Adrenal gland (tissue), 12 donors: ENCODE measurements around the gene RETN. TPM values are rescaled to one million over a fixed set of nuclear protein-coding genes. Genes with fewer than 3 reads are reported as not detected.

ENCODE experiments used
- DNase-seq, 7 donors: peaks; one replicate each; pipeline ENCODE4 v3.0.0-alpha.2; 2019 to 2020
- H3K27ac ChIP-seq, 5 donors: fragments of 200-600 bp; sonication (generic) in 4 of 5; 1 replicate in 3 of 5; 2 replicates in 2 of 5; pipeline versions ENCODE4 v1.5.1 to v1.8.0; 2016 to 2020; ENCODE audit warnings: mild to moderate bottlenecking in 1 of 5
- H3K27me3 ChIP-seq: fragments of 200-600 bp; 2 replicates; pipeline ENCODE4 v1.8.0; 2021
- H3K36me3 ChIP-seq, 2 donors: fragments of 200-600 bp; replicated peaks in 1 of 2; 1 replicate in 1 of 2; 2 replicates in 1 of 2; pipeline versions ENCODE4 v1.5.1 to v1.8.0; 2018 to 2022
- H3K4me1 ChIP-seq, 2 donors: fragments of 200-600 bp; replicated peaks in 1 of 2; 1 replicate in 1 of 2; 2 replicates in 1 of 2; pipeline versions ENCODE4 v1.5.1 to v1.8.0; 2018 to 2021
- H3K4me3 ChIP-seq, 4 donors: fragments of 200-600 bp; sonication (generic) in 3 of 4; one replicate each; pipeline ENCODE4 v1.5.1; 2016 to 2018
- H3K9me3 ChIP-seq, 3 donors: fragments of 200-600 bp; sonication (generic) in 1 of 3; replicated peaks in 1 of 3; 1 replicate in 2 of 3; 2 replicates in 1 of 3; pipeline versions ENCODE4 v1.5.1 to v1.8.0; 2016 to 2021
- POLR2A ChIP-seq, 2 donors: fragments of 450-650 bp; IDR thresholded peaks; one replicate each; pipeline ENCODE4 v1.6.1; 2017; ENCODE audit warnings: antibody characterized with exemption in 2 of 2, mild to moderate bottlenecking in 2 of 2, moderate library complexity in 1 of 2
- WGBS, 4 donors: extraction: QIAGEN DNeasy Blood & Tissue Kit in 2 of 4; methylation state at CpG; one replicate each; pipeline versions ENCODE4 v1.1.5 to v1.1.7; 2013 to 2017; 5-methylcytosine and 5-hydroxymethylcytosine counted together
- intact Hi-C, 2 donors: fragments of 100-400 bp; cut with DNase I; formaldehyde crosslinking; loops; one replicate each; pipeline versions ENCODE4 v1.14.1 to v1.15.0; 2022 to 2023
- polyA plus RNA-seq, 3 donors: library from polyadenylated mRNA; stranded (reverse); fragments of 200-250 nt in 2 of 3; fragments of 350-450 nt in 1 of 3; fragmentation: Illumina TruSeq in 1 of 3; extraction: RNeasy Lipid Tissue Mini Kit (QIAGEN cat#74804) in 1 of 3; gene quantifications; one replicate each; pipeline ENCODE4 v1.2.3, GENCODE V29; 2013 to 2014
- total RNA-seq, 9 donors: library from RNA; depleted of rRNA in 4 of 9; stranded (reverse); fragments of >200 nt in 4 of 9; fragments of 120-200 nt in 1 of 9; fragmentation: NEBNext Ultra II Directional in 1 of 9; extraction: Animal tissue kit (Norgen Biotek cat#: 25700) in 1 of 9; gene quantifications; one replicate each; pipeline versions ENCODE4 v1.1.0 to v1.2.4, GENCODE V29; 2013 to 2023
- TF ChIP-seq, protein P1 (sequence below), 6 experiments: fragments of 450-650 bp in 4 of 6; fragments of 200-600 bp in 2 of 6; sonication (generic) in 1 of 6; IDR thresholded peaks; 1 replicate in 5 of 6; 2 replicates in 1 of 6; pipeline versions ENCODE4 v1.5.1 to v1.8.0; 2016 to 2021; ENCODE audit warnings: antibody characterized with exemption in 6 of 6, mild to moderate bottlenecking in 2 of 6, moderate library complexity in 1 of 6
- donor health status: healthy with polysubstance abuse.
- donor health status: Bipolar disorder and iron deficiency.
- donor health status: DM: yes; HTN: yes; CAD: no.
- donor health status: DM: no; HTN: no; CAD: no.
- donor health status: DM: no; HTN: no; CAD: no.
- donor health status: DM: yes; HTN: yes; CAD: no.

The RETN gene
- total and polyA plus RNA-seq, 12 donors, result 0.54 to 42.9 (median 0.78) TPM; not detected in 5

DNA sequence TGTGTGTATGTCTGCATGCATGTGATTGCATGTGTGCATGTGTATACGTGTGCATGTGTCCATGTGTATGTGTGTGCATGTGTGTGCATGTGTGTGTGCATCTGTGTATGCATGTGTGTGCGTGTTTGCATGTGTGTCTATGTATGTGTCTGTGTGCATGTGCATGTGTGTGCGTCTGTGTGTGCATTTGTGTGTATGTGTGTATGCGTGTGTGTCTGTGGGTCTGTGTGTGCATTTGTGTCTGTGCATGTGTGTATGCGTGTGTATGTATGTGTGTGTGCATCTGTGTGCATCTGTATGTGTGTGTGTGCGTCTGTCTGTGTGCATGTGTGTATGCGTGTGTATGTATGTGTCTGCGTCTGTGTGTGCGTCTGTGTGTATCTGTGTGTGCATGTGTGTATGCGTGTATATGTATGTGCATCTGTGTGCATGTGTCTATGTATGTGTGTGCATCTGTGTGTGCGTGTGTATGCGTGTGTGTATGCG is 28.9 kb upstream of the RETN start:
- intact Hi-C loops, result no loop called here
- peaks cover 3% of the 10 kb centered on the region in 2 donors for H3K4me1 ChIP-seq
- 89 to 97% (median 94%) methylated on average over 13 of the region's 13 CpGs for WGBS, 4 donors
- H3K36me3 ChIP-seq, result no peaks in the 10 kb centered on the region
- no peak overlapping the region for H3K4me3 ChIP-seq
- H3K27me3 ChIP-seq, result no peaks in the 10 kb centered on the region
- no peaks in the 10 kb centered on the region for H3K9me3 ChIP-seq
- no peak for TF ChIP-seq POLR2A (IDR thresholded peaks at IDR 0.05)
- TF ChIP-seq, protein P1, sequence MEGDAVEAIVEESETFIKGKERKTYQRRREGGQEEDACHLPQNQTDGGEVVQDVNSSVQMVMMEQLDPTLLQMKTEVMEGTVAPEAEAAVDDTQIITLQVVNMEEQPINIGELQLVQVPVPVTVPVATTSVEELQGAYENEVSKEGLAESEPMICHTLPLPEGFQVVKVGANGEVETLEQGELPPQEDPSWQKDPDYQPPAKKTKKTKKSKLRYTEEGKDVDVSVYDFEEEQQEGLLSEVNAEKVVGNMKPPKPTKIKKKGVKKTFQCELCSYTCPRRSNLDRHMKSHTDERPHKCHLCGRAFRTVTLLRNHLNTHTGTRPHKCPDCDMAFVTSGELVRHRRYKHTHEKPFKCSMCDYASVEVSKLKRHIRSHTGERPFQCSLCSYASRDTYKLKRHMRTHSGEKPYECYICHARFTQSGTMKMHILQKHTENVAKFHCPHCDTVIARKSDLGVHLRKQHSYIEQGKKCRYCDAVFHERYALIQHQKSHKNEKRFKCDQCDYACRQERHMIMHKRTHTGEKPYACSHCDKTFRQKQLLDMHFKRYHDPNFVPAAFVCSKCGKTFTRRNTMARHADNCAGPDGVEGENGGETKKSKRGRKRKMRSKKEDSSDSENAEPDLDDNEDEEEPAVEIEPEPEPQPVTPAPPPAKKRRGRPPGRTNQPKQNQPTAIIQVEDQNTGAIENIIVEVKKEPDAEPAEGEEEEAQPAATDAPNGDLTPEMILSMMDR (IDR thresholded peaks at IDR 0.05), result no peak
- no peak overlapping the region for H3K27ac ChIP-seq
- DNase-seq, result no peak

DNA sequence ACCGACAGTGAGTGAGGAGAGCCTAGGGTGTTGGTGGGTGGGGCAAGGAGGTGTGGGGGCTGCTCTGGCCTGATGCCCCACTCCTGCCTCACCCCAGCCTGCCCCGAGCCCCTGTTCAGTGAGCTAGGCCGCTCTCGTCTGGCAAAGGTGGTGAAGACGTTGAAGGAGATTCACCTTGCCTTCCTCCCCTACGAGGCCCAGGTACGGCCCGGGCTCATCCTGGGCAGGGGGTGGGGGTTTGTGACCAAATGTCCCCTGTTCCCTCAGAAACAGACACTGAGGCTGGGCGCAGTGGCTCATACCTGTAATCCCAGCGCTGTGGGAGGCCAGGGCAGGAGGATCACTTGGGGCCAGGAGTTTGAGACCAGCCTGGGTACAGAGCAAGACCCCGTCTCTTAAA is 28.0 kb upstream of the RETN start:
- H3K27me3 ChIP-seq, result no peaks in the 10 kb centered on the region
- no peaks in the 10 kb centered on the region for H3K36me3 ChIP-seq
- no peak overlapping the region for H3K4me3 ChIP-seq
- TF ChIP-seq, protein P1 (IDR thresholded peaks at IDR 0.05), result no peak
- TF ChIP-seq POLR2A (IDR thresholded peaks at IDR 0.05), result no peak
- no peak overlapping the region for H3K27ac ChIP-seq
- H3K9me3 ChIP-seq, result no peaks in the 10 kb centered on the region
- peaks cover 3% of the 10 kb centered on the region in 2 donors for H3K4me1 ChIP-seq
- intact Hi-C loops, result no loop called here
- DNase-seq, result no peak
- 88 to 99% (median 92%) methylated on average over 6 to 11 of the region's 11 CpGs for WGBS, 4 donors

DNA sequence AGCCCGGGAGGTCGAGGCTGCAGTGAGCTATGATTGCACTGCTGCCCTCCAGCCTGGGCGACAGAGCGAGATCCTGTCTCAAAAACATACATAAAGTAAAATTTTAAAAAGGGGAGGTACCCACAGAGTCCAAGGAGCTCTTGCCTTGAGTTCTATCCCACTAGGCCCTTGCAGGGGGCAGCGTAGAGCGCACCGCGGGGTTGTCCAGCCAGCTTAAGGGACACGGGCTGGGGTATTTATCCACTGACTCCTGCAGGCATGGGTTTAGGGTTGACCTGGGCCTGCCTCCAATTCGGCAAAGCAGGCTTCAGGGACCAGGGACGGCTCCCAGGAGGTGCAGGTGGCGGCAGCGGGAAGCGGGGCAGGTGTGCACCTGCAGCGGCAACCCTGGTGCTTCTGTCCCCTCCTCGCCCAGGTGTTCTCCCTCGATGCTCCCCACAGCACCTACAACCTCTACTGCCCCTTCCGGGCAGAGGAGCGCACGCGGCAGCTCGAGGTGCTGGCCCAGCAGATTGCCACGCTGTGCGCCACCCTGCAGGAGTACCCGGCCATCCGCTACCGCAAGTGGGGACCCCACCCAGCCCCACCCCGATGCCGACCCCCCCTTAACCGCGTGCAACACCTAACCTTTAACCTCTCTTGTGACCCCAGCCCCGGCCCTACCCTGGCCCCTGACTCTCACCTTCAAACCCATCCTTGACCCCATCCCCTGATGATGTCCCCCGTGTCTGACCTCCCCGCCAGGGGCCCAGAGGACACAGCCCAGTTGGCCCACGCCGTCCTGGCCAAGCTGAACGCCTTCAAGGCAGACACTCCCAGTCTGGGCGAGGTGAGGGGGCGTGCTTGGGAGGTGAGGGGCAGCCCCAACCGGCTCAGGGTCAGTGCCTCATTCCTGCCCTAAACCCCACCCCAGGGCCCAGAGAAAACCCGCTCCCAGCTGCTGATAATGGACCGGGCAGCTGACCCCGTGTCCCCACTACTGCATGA is 27.3 kb upstream of the RETN start:
- WGBS, 4 donors, result 83 to 89% (median 88%) methylated on average over 25 to 43 of the region's 43 CpGs
- Histone ChIP-seq H3K27me3 (no peaks in the 10 kb centered on the region), H3K36me3 (no peaks in the 10 kb centered on the region), H3K4me3 (no peak overlapping the region), H3K27ac (no peak overlapping the region), H3K4me1 (peaks cover 1 to 2% of the 10 kb centered on the region in 2 donors), H3K9me3 (no peaks in the 10 kb centered on the region)
- no peak for DNase-seq
- intact Hi-C loops, result no loop called here
- TF ChIP-seq POLR2A (IDR thresholded peaks at IDR 0.05), result no peak
- TF ChIP-seq, protein P1 (IDR thresholded peaks at IDR 0.05), result no peak

DNA sequence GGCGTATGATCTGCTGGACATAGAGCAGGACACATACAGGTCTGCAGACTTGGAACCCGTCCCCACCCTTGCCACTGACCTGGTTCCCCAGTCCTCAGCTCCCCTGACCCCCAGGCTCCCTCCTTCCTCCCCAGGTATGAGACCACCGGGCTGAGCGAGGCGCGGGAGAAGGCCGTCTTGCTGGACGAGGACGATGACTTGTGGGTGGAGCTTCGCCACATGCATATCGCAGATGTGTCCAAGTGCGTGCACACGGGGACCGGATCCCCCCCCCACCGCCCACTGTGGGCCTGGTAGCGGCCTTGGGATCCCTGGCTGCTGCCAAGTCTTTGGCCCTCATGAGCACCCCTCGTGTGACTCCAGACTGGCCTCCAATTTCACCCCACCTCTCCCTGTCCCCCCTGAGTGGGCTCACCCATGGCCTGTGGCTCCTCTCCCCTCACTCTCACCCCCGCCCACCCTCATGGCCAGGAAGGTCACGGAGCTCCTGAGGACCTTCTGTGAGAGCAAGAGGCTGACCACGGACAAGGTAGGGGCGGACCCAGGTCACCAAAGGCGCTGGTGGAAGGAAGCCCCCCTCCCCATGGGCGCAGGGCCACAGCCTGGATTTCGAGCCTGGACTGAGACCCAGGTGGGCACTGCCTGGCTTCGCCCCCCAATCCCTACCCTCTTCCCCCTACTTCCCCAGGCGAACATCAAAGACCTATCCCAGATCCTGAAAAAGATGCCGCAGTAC is 26.4 kb upstream of the RETN start:
- Histone ChIP-seq H3K27me3 (no peaks in the 10 kb centered on the region), H3K4me3 (no peak overlapping the region)
- intact Hi-C loops, result no loop called here

More for the DNA sequence above, 26.4 kb upstream of the RETN start:
- H3K36me3 ChIP-seq, result no peaks in the 10 kb centered on the region
- H3K4me1 ChIP-seq, result no peaks in the 10 kb centered on the region
- H3K9me3 ChIP-seq, result no peaks in the 10 kb centered on the region
- peak in 1 of 7 donors; percentile 17 for DNase-seq
- no peak overlapping the region for H3K27ac ChIP-seq
- 80 to 91% (median 83%) methylated on average over 12 to 27 of the region's 27 CpGs for WGBS, 4 donors
- no peak for TF ChIP-seq POLR2A (IDR thresholded peaks at IDR 0.05)
- TF ChIP-seq, protein P1 (IDR thresholded peaks at IDR 0.05), result no peak
